HT-29 (cell line): ENCODE data around the gene KRTAP3-3. TPM values are rescaled to one million over a fixed set of nuclear protein-coding genes. Genes with fewer than 3 reads are reported as not detected.
A peak's percentile ranks its signal among the peaks of the same experiment; 100 is the strongest.
"Not testable (repeated sequence)": the region's sequence is repeated elsewhere in the genome, so short reads cannot be mapped to it uniquely, and the experiment has no call there.

Experiments
- DNase-seq: peaks from one replicate; pipeline ENCODE4 v3.0.0-alpha.2; 2015; ENCODE audit warnings: low spot score
- total RNA-seq: library from RNA; depleted of rRNA; stranded (reverse); fragments of >200 nt; shearing (Covaris generic); gene quantifications from 2 replicates; pipeline ENCODE4 v1.2.3, GENCODE V29; 2014; rRNA removed

KRTAP3-3 gene
- not detected in 2 replicates for total RNA-seq

- no peak for DNase-seq
Observed at GRCh38 chr17:40993839-40994238, at the start of gene KRTAP3-3. TSS of gene KRTAP3-3 (minus strand) at chr17:40994164. CDS start at chr17:40994097, 67 bp downstream.

GRCh38 chr17:41042953-41043352, 49.0 kb upstream of the KRTAP3-3 start:
- DNase-seq = no peak

- DNase-seq = peak; percentile 21
Observed at GRCh38 chr17:41040783-41041571, 47.0 kb upstream of the KRTAP3-3 start, which contains the start of gene KRTAP1-1. TSS of gene KRTAP1-1 (minus strand) at chr17:41041450. CDS start at chr17:41041397, 53 bp downstream.

- no peak for DNase-seq
Observed at GRCh38 chr17:41037853-41038350, 43.9 kb upstream of the KRTAP3-3 start.

- not testable (repeated sequence) for DNase-seq
Observed at GRCh38 chr17:41034346-41034935, 40.5 kb upstream of the KRTAP3-3 start, which contains the start of gene KRTAP1-3. TSS of gene KRTAP1-3 (minus strand) at chr17:41034874. CDS start at chr17:41034821, 53 bp downstream.

GRCh38 chr17:41029633-41030245, 35.8 kb upstream of the KRTAP3-3 start, which contains the start of gene KRTAP1-4:
TSS of gene KRTAP1-4 (minus strand) at chr17:41030195. CDS start at chr17:41030078, 117 bp downstream.
- no peak for DNase-seq

GRCh38 chr17:41026715-41027471, 32.9 kb upstream of the KRTAP3-3 start, which contains the start of gene KRTAP1-5:
TSS of gene KRTAP1-5 (minus strand) at chr17:41027208. CDS start at chr17:41027155, 53 bp downstream.
- DNase-seq = no peak

- no peak for DNase-seq
Observed at GRCh38 chr17:41024697-41025096, 30.7 kb upstream of the KRTAP3-3 start.

GRCh38 chr17:41020336-41020735, 26.4 kb upstream of the KRTAP3-3 start:
- DNase-seq = no peak

GRCh38 chr17:41019415-41019814, 25.5 kb upstream of the KRTAP3-3 start:
- DNase-seq = no peak

- DNase-seq = no peak
Observed at GRCh38 chr17:41018541-41018940, 24.6 kb upstream of the KRTAP3-3 start.

- no peak for DNase-seq
Observed at GRCh38 chr17:41016578-41017215, 22.7 kb upstream of the KRTAP3-3 start.

- DNase-seq = no peak
Observed at GRCh38 chr17:41015454-41015853, 21.5 kb upstream of the KRTAP3-3 start.

GRCh38 chr17:41013606-41014005, 19.6 kb upstream of the KRTAP3-3 start:
- DNase-seq = no peak

- no peak for DNase-seq
Observed at GRCh38 chr17:41013181-41013580, 19.2 kb upstream of the KRTAP3-3 start.

GRCh38 chr17:41012326-41013120, 18.6 kb upstream of the KRTAP3-3 start:
- DNase-seq = no peak

GRCh38 chr17:41010441-41010840, 16.5 kb upstream of the KRTAP3-3 start:
- DNase-seq = no peak

- no peak for DNase-seq
Observed at GRCh38 chr17:41009936-41010335, 16.0 kb upstream of the KRTAP3-3 start.

- DNase-seq = peak; percentile 51
Observed at GRCh38 chr17:41009301-41009760, 15.4 kb upstream of the KRTAP3-3 start.

GRCh38 chr17:41008811-41009210, 14.8 kb upstream of the KRTAP3-3 start, which contains the start of gene KRTAP3-1:
TSS of gene KRTAP3-1 (minus strand) at chr17:41009128. CDS start at chr17:41009074, 54 bp downstream.
- no peak for DNase-seq
